ENCODE results near the gene PAX5. TPM values are rescaled to one million over a fixed set of nuclear protein-coding genes. Genes with fewer than 3 reads are reported as not detected.

Gene PAX5
- total RNA-seq, 1 donor from 2014 or later, result not detected

- no peak for TF ChIP-seq CTCF (conservative IDR thresholded peaks at IDR 0.05; ENCODE audit: low read depth, low read length)
- no peak overlapping the region for H3K4me3 ChIP-seq (ENCODE audit: low read depth, low read length)
- no peak for DNase-seq (ENCODE audit: low read depth)
These were observed 109.2 kb downstream of the PAX5 start for GRCh38 chr9:36924757-36925432.

- peak; percentile 67 for DNase-seq (ENCODE audit: low read depth)
- TF ChIP-seq CTCF (conservative IDR thresholded peaks at IDR 0.05; ENCODE audit: low read depth, low read length), result no peak
- H3K4me3 ChIP-seq (ENCODE audit: low read depth, low read length), result no peak overlapping the region
These were observed 110.0 kb downstream of the PAX5 start for GRCh38 chr9:36924071-36924470.

- no peak for DNase-seq (ENCODE audit: low read depth)
- H3K4me3 ChIP-seq (ENCODE audit: low read depth, low read length), result no peak overlapping the region
- TF ChIP-seq CTCF (conservative IDR thresholded peaks at IDR 0.05; ENCODE audit: low read depth, low read length), result no peak
These were observed 110.9 kb downstream of the PAX5 start for GRCh38 chr9:36923025-36923625.

- DNase-seq (ENCODE audit: low read depth), result no peak
- TF ChIP-seq CTCF (conservative IDR thresholded peaks at IDR 0.05; ENCODE audit: low read depth, low read length), result no peak
- H3K4me3 ChIP-seq (ENCODE audit: low read depth, low read length), result no peak overlapping the region
These were observed 111.5 kb downstream of the PAX5 start for GRCh38 chr9:36922548-36922947.

GRCh38 chr9:36914212-36914577 is 119.9 kb downstream of the PAX5 start:
- no peak overlapping the region for H3K4me3 ChIP-seq (ENCODE audit: low read depth, low read length)
- TF ChIP-seq CTCF (conservative IDR thresholded peaks at IDR 0.05; ENCODE audit: low read depth, low read length), result no peak
- DNase-seq (ENCODE audit: low read depth), result no peak

GRCh38 chr9:36913393-36914211 is 120.5 kb downstream of the PAX5 start:
- DNase-seq (ENCODE audit: low read depth), result no peak
- peak; percentile 30 for TF ChIP-seq CTCF (conservative IDR thresholded peaks at IDR 0.05; ENCODE audit: low read depth, low read length)
- no peak overlapping the region for H3K4me3 ChIP-seq (ENCODE audit: low read depth, low read length)
